SKM-1 treated with dmso at 0.1 percent for 144 hours (cell line): ENCODE results near the gene C2orf78.
A peak's percentile ranks its signal among the peaks of the same experiment; 100 is the strongest.
"Not testable (repeated sequence)": the region's sequence is repeated elsewhere in the genome, so short reads cannot be mapped to it uniquely, and the experiment has no call there.

Experiments used
- DNase-seq: peaks from one replicate; lab custom pipeline; 2025; ENCODE audit not compliant: unreplicated experiment; lab: John Stamatoyannopoulos, UW

Gene C2orf78

DNA sequence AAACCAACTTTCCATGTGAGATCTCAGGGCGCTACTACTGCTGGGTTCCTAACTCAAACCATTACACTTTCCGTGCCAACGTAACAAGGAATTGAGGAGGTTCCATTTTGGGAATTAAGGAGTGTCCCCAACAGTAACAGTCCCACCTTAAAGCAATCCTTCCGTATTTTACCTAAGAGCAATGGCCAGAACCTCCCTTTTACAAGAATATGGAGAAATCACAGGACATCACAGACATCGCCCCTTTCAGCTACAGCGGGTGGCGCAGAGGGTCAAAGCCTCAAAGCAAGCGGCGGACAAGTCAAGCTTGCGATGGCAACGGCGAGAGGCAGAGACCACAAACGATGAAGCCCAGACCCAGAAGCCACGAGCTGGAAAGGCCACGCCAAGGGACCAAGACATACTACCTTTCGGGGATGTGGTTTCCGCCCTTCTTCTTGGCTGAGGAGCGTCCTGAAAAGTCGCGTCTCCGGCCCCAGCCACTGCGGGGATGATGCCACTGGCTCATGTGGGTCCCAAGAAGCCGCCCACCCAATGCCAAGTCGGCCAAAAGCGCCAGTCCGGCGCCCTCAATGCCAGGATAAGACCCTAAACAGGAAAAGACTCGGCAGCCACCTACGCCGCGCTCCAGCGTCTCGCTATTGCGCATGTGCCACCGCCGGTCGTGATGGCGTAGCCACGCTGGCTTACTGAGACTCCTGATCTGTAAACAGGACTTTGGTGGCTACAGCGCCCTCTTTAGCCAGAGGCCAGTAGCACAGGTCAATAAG lies 4.3 kb upstream of the C2orf78 start, which contains the start of gene DUSP11:
TSS of gene DUSP11 (minus strand) at position 637 of the 770 bp plus-strand sequence. CDS start at position 508, 129 bp downstream.
- DNase-seq: peak; percentile 93

DNA sequence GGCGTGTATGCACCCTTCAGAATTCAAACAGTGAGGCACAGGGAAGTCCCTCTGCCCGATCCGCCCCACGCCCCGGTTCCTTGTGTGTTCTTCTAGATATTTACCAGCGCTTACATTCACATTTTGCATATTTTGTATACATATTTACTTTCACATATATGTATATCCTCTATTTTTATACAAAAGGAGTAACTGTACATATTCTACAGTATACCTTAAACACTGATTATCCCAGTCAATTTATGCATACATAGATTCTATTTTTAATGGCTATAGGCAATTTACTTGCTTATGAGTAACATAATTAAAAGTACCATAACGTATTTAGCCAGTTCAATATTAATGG lies 3.8 kb upstream of the C2orf78 start:
- DNase-seq: no peak

DNA sequence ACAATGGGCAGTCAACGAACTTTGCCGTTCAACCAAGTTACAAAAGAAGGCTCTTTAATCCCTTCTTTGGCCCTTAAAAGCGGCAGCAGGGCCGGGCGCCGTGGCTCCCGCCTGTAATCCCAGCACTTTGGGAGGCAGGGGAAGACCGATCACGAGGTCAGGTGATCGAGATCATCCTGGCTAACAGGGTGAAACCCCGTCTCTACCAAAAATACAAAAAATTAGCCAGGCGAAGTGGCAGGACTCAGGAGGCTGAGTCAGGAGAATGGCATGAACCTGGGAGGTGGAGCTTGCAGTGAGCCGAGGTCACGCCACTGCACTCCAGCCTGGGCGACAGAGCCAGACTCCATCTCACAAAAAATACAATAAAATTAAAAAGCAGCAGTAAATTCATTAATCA lies 581 bp upstream of the C2orf78 start:
- not testable (repeated sequence) for DNase-seq

DNA sequence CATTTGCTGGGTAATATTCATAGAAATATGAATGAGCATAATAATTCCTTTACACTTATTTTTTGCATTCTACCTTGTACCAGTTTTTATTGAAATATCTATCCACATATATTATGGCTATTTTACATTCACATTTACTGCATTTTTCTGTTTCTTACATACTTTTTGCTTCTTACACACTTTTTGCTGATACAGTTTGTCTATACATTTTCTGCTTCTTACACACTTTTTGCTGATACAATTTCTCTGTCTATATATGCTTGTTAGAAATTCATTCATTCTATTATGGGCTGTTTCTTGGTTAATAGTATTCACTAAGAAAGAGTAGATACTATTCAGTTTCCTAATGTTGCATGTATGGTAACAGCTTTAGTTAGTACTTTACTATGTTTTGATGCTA lies 27.9 kb downstream of the C2orf78 start:
- DNase-seq: no peak

DNA sequence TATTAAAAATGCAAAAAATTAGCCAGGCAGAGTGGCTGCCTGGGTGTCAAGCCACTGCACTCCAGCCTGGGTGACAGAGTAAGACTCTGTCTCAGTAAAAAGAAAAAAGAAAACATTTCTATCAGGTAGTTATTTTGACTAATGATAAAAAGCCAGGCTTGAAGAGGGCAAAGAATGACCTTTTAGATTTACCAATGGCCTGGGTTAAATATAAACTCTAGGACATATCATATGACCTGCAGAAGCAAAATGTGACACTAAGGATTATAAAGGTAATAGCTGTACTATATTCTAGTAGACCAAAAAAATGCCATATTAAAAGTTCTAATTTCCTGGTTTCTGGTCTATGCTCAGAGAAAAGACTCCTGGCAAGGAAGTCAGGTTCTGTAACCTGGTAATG lies 28.7 kb downstream of the C2orf78 start:
- DNase-seq: no peak

DNA sequence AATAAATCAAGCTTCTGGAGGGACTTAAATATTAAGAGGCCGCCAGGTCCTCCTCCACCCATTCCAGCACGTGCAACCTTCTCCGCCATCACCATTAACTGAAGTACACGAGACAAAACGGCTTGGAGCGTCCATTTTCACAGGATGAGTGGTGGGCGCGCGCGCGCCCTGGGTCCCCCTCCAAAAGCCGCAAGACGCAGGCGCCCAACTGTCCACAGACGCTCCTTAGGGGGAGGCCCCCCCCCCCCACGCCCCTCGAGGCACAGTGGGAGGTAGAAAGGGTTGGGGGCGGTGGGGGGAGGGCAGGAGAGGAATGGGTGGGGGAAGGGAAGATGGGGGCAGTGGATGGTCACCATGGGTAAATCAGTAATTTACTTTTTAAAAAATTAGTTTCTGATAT lies 34.3 kb downstream of the C2orf78 start:
- DNase-seq: no peak

DNA sequence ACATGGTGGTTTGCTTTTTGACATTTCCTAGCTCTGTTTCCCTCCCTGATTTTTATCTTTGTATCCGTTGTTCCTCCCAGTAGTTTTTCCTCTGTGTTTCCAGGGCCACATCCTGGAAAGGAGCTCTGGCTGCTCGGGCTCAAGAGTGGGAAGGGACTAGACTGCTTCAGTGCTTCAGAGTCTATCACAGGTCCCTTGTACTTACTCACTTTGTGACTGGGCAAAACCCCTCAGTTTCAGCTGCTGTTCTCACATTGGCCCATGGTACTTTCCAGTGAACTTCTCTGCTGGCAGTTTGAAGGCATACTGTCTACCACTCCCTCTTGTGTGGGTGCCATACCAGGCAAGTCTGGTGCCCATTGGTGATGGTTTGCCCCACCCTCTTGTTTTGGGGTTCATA lies 37.2 kb downstream of the C2orf78 start:
- no peak for DNase-seq

DNA sequence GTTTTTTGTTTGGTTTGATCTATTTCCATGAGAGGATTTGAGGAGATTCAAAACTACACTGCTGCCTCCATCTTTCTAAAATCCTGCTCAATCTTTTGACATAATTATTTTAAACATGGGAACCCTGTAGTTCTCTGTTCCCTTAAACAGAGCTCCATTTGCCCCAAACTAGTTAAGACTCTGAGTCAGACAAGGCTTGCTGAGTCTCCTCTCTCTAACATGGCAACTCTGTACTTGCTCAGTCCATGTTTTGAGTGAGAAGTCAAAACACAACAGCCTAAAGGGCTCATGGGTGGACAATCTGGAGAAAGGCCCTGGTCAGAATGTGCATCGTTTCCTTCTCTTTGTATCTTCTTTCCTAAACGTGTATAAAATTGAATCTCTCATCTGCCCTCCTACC lies 37.7 kb downstream of the C2orf78 start:
- DNase-seq: no peak

DNA sequence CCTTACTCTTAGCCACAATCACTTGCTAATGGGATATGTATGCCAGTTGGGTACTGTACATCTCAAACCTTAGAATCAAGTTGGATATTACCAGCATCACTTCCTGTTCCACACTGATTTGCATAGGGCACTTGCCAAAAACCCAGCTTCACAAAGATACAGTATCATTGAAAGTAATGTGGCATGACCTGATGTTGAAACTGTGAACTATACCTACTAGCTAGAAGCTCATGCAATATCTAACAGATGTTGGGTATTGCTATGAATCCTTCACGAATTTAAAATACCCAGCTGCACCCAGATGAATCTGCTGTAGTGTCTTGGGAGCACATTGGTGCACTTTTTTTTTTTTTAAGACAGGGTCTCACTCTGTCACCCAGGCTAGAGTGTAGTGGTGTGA lies 38.3 kb downstream of the C2orf78 start:
- DNase-seq: no peak

DNA sequence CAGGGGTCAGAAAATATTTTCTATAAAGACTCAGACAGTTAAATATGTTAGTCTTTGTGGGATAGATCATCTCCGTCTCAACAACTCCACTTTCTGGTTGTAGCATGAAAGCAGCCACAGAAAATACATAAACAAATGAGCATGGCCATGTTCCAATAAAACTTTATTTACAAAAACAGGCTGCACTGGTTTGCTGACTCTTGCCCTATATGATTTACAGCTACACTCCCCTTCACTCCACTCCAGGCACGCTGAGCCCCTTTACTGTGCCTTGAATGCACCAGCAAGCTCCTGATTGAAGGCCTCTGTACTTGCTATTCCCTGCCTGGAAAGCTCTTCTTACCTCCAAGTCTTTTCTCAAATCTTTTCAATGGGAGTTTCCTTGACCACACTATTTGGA lies 39.0 kb downstream of the C2orf78 start:
- DNase-seq: no peak

DNA sequence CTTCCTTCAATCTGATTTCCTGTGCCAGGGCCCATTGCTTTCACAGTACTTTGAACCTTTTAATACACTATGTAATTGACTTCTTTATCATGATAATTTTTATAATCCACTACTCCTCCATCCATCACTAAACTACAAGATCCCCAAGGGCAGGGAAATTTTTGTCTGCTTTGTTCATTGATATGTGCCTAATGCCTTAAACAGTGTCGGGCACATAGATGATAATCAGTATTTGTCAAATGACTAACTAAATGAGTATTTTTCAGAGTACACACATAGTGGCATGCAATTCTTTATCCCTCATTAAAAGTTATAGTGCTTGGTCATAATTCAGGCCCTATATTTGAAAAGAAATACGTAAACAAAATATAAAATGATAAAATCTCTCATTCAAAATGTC lies 39.4 kb downstream of the C2orf78 start:
- DNase-seq: no peak

DNA sequence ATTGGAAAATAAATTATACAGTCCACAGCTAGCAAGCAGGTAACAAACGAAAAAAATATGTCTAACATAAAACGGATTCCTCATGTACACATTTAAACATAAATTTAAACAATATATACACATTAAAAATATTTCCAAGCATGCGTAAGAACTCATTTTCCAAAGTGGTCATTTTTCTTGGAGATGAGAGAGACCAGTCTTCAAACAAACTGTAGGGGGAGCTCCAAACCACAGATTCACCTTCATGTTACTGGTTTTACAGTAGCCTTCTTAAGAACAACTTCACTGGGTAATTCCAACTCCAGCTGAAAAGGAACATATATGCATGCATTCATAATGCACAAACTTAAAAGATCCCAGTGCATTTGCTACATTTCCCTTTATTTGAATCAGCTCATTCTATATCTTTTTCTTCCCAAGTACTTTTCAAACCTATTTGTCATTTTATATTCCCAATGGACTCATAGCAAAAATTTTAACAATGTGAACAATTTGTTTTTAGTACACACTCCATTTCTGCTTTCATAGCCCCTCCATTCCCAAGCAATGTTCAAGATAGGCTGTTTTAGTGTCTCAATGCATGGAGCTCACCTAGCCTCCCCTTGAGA lies 40.0 kb downstream of the C2orf78 start:
- DNase-seq: peak; percentile 60

DNA sequence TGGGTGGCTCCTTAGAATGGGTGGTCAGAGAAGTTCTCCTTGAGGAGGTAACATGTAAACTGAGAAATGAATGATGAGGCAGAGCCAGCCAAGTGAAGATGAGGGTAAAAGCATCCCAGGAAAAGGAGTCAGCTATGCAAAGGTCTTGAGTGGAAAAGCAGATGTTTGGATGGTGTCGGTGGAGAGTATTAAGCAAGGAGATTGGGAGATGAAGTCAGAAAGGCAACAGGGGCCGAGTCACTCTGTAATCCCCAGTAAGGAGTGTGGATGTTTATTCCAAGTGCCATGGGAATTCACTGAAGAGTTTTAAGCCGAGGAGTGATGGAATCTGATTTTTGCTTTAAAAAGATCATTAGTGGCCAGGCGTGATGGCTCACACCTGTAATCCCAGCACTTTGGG lies 41.4 kb downstream of the C2orf78 start:
- DNase-seq: no peak

DNA sequence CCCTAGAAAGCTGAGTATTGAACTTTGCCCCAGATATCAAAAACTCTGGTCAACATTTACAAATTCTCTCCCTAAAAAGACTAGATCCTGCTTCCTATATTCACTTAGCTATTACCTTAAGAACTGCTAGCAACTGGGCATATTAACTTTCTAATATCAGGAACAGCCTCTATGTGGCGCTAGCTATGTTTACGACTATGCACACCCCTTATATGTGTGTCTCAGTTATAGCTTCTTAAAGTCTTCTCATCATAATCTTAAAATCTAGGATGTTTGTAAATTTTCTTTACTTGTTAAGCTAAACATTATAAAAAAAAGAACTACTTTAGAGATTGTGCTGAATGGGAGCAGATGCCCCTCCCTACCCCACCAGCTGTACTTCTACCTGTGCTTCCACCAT lies 43.0 kb downstream of the C2orf78 start:
- peak; percentile 64 for DNase-seq

DNA sequence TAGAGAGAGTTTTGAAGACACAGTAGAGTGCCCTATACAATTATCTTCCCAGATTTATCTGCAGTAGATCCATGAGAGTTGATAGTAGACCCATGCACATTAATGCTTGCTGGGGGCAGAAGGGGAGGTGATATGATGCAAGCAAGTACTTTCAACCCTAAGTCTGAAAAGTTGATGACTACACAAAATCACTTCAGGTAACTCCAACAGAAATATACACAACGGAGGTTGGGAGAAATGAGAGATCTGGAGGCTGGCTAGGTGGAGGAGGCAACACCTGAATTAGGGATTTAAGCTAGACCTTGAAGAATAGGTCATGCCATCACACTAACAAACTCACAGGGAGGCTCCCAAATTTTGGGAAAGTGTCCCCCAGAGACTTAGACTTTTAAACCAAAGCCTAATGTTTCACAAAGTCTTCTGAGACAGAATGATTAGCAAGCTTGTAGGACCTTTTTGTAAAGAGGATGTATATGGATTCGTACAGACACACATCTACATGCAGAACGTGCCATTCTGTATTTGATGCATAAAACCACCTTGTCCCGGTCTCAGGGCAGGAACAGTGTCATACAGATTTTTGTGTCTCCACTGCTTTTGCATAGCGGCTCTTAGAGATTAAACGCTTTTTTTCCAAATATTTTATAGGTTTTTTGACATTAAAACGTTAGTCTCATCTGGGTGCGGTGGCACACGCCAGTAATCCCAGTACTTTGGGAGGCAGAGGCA lies 43.8 kb downstream of the C2orf78 start:
- no peak for DNase-seq

DNA sequence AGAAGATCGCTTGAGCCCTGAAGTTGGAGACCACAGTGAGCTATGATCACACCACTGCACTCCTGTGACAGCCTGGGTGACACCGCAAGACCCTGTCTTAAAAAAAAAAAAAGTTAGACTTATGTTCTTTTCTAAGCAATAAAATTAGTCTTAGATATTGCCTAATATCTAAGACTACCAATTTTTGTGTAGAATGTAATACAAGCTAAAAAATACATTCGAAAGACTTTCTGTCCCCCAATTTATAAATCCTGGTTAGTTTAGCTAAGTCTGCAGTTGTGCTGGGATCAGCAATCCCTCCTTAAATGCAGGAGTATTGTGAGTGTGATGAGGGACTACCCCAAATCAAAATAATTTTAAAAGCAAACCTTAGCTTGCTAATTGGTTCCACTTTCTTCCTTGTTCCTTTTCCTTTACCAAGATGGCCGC lies 44.4 kb downstream of the C2orf78 start:
- no peak for DNase-seq

DNA sequence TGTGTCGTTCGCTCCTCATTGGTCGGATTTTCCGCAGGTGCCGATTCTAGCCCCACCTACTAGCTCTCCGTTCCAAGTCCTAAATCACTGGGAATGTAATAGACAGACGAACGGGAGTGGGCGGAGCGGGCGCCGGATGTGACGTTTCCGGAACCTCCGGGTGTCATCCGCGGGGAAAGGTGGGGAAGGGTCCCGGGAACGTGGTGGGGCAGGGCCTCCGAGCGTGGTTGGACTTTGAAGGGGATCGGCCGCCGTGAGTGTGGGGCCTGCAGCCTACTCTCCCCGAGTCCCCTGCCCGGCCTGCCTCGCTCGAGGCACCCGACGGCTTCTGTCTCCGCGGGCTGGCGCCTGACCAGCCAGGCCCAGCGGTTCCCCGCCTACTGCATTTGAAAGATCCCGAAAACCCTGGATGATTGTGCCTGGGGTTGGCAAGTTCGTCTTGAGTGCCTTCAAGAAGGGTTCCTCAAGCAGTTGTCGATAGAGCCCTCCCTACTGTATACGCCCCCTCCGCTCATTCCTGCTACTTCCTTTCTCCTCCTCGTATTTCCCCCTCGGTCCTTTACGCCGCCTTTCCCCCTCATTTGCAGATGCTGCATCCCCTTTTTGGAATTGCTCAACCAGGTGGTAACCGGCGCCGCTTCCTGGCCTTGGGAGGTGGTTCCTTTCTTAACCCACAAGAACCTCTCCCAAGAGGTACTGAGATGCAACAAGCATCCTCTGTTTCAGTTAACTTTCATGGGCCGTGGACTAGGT lies 45.0 kb downstream of the C2orf78 start, which contains the start of gene STAMBP:
TSS of gene STAMBP (plus strand) at position 144 of the 753 bp plus-strand sequence. CDS start 1,896 bp downstream, outside the sequence.
- DNase-seq: peak; percentile 98

DNA sequence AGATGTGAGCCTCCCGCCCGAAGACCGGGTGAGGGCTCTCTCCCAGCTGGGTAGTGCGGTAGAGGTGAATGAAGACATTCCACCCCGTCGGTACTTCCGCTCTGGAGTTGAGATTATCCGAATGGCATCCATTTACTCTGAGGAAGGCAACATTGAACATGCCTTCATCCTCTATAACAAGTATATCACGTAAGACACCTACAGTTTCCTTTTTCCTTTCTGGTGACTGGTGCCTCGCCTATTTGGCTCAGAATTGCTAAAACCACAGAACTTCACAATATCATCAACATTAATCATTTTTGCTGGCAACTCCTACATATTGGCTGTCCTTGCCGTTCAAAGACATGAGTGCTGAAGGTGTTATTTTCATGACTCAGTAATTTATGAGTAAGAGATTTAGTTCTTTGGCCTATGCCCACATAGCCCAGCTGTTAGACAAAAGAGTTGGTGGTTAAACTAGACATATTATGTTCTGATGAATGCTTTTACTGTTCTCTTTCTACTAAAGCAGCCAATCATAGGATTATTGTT lies 47.0 kb downstream of the C2orf78 start:
- DNase-seq: no peak

DNA sequence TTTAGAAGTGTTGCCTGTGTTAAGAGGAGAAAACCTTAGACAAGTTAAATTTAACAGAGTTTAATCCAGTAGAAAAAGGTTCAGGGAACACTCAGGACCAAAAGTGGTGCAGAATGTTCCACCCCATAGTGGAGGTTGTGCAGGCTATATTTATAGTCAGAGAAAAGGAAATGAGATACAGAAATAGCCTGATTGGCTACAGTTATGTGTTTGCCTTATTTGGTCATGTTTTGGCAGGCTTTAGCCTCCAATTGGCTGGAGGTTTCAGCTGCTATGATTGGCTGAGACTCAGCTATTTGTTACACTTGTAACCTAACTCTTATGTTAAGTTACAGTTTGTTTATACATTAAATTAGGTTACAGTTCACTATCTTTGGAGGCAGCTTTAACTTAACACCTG lies 48.9 kb downstream of the C2orf78 start:
- DNase-seq: no peak

DNA sequence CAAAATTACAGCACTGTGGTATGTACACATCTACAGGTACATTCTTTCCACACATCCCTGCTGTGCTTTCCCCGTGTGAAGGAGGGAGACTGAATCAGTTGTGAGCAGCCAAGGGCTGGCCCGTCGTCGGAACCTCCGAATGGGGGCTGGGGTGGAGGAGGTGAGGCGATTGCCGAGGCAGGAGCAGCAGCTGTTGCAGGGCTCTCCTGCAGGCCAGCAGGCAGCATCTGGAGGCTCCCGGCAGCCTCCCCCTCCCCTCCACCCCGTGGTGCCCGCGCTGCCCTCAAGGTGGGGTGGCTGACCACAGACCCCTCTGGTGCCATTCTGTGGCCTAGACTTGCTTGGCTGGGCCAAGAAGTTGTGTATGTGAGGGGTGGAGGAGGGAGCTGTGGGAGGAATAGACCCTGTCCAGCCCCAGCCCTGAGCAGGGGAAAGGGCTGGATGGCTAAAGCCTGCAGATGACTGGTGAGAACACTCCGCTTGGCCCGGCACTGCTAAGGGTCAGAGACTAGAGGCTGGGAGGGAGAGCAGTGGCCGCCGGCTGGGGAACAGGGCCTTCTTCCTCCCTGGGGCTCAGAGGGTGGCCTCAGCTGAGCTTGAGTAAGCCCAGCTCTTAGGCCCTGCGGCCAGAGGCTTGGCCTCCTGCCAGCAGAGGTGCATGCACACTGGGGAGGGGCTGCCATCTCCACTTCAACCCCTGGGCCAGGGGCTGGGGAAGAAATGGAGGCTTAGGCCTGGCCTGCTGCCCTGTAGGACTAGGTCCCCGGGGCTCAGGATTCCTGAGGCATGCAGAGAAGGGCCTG lies 52.4 kb downstream of the C2orf78 start:
- peak; percentile 7 for DNase-seq
